Liver (tissue), 3 donors: ENCODE data around the gene PLA2G12A.

Source experiments
- CTCF ChIP-seq: fragments of 150-350 bp; IDR thresholded peaks from 2 replicates; pipeline ENCODE4 v1.5.1; 2017; ENCODE audit warnings: improper control_type of control experiment, low read depth, low read length; ENCODE audit not compliant: missing input control
- FOXA1 ChIP-seq: IDR thresholded peaks from 2 replicates; pipeline ENCODE4 v1.6.1; 2016; ENCODE audit warnings: antibody characterized with exemption
- JUND ChIP-seq, 2 donors: IDR thresholded peaks; 2 replicates each; pipeline ENCODE4 v1.6.1; 2016; ENCODE audit warnings: antibody characterized with exemption in 2 of 2
- RAD21 ChIP-seq, 2 donors: IDR thresholded peaks; 2 replicates each; pipeline ENCODE4 v1.6.1; 2016; ENCODE audit warnings: antibody characterized with exemption in 2 of 2, mild to moderate bottlenecking in 2 of 2
- REST ChIP-seq: IDR thresholded peaks from 2 replicates; pipeline ENCODE4 v1.6.1; 2016; ENCODE audit warnings: antibody characterized with exemption, mild to moderate bottlenecking
- TAF1 ChIP-seq: conservative IDR thresholded peaks from 2 replicates; pipeline ENCODE4 v1.6.1; 2016; ENCODE audit warnings: antibody characterized with exemption, mild to moderate bottlenecking
- YY1 ChIP-seq: IDR thresholded peaks from 2 replicates; pipeline ENCODE4 v1.6.1; 2016; ENCODE audit warnings: antibody characterized with exemption, mild to moderate bottlenecking
- donor health status: healthy.
- donor health status: healthy.

GRCh38 chr4:109760682-109761081 lies 30.8 kb upstream of the PLA2G12A start:
- TF ChIP-seq CTCF (no peak), TAF1 (no peak), REST (no peak), FOXA1 (no peak), RAD21 (IDR thresholded peaks at IDR 0.05) (no peak), JUND (IDR thresholded peaks at IDR 0.05) (no peak), YY1 (no peak)
